Measurements from ENCODE around the gene SELPLG.

The SELPLG gene

GRCh38 chr12:108607981-108608600, 25.6 kb downstream of the SELPLG start:
- no peak overlapping the region for H3K4me3 ChIP-seq (ENCODE audit: low read depth, low read length)
- no peak for TF ChIP-seq CTCF (IDR thresholded peaks at IDR 0.05; ENCODE audit: control insufficient read depth, extremely low read depth, insufficient read depth)
- no peak for DNase-seq (ENCODE audit: low read depth)

GRCh38 chr12:108606492-108606891, 27.2 kb downstream of the SELPLG start:
- no peak overlapping the region for H3K4me3 ChIP-seq (ENCODE audit: low read depth, low read length)
- DNase-seq (ENCODE audit: low read depth), result no peak
- no peak for TF ChIP-seq CTCF (IDR thresholded peaks at IDR 0.05; ENCODE audit: control insufficient read depth, extremely low read depth, insufficient read depth)

- no peak for TF ChIP-seq CTCF (IDR thresholded peaks at IDR 0.05; ENCODE audit: control insufficient read depth, extremely low read depth, insufficient read depth)
Measured at GRCh38 chr12:108605690-108606406, 27.8 kb downstream of the SELPLG start.

DNA sequence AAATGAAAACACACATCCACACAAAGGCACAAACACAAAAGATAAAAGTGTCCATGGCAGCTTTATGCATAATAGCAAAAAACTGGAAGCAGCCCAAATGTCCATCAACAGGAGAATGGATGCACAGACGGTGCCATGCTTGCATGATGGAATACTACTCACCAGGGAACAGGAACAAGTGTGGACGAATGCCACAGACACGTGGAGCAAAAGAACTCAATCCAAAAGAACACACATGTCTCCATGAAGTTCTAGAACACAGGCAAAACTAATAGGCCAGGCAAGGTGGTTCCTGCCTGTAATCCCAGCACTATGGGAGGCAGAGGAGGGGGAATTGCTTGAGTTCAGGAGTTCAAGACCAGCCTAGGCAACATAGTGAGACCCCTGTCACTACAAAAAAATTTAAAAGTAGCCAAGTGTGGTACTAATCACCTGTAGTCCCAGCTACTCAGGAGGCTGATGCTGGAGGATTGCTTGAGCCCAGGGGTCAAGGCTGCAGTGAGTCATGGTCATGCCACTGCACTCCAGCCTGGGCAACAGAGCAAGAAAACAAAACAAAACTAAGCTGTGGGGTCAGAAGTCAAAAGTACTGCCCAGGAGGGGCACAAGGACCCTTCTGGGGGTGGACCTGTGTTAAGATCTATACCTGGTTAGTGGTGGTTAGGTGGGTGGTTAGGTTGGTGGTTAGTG, 28.5 kb downstream of the SELPLG start:
- H3K4me3 ChIP-seq (ENCODE audit: low read depth, low read length), result no peak overlapping the region
- TF ChIP-seq CTCF (IDR thresholded peaks at IDR 0.05; ENCODE audit: control insufficient read depth, extremely low read depth, insufficient read depth), result no peak
- DNase-seq (ENCODE audit: low read depth), result no peak

More at GRCh38 chr12:108605690-108606406, 27.8 kb downstream of the SELPLG start:
- H3K4me3 ChIP-seq (ENCODE audit: low read depth, low read length), result no peak overlapping the region
- no peak for DNase-seq (ENCODE audit: low read depth)

DNA sequence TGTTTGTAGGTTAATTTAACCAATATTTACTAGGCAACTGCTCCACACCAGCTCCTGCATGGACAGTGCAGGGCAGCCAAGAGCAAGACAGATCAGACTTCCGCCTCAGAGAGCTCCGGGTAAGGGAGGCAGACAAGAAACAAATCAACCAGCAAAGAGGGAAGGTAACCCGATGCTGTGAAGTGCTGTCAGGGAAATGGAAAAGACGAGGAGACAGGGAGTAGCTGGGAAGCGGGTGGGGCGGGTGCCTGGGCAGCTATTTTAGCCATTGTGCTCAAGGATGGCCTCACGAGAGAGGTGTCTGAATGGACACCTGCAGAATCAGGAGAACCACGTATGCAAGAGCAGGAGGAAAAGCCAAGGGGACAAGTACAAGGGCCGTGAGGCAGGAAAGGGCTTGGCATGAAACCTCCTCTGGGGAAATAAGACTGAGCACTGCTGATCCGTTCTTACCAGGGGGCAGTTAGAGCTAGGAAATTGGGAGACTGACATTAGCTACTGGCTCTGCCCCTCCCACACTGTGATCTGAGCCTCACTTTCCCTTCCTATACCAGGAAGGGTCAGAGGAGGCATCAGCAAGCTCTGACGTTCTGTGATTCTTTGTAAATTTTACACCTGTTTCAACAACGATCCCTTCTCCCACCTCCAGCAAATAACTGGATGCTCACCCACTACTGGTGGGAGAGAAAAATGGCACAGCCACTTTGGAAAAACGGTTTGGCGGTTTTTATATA, 29.3 kb downstream of the SELPLG start:
- no peak overlapping the region for H3K4me3 ChIP-seq (ENCODE audit: low read depth, low read length)
- TF ChIP-seq CTCF (IDR thresholded peaks at IDR 0.05; ENCODE audit: control insufficient read depth, extremely low read depth, insufficient read depth), result no peak
- DNase-seq (ENCODE audit: low read depth), result no peak

DNA sequence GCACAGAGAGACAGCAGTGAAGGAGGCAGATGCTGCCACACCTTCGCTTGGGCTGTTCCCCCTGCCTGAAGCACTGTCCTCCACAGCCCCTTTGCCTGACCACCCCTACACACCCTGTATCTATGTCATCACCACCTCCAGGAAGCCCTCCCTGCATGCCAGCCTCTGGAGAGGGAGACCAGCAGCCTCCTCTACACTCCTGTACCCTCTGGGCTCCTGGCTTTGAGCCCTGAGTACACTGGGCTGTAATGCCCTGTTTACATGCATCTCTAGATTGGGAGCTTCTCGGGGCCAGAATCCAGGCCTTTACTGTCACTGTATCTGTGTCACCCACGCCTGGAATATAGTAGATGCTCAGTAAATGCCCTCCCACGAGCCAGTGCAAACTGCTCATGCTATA, 30.0 kb downstream of the SELPLG start:
- no peak for DNase-seq (ENCODE audit: low read depth)
- no peak overlapping the region for H3K4me3 ChIP-seq (ENCODE audit: low read depth, low read length)
- TF ChIP-seq CTCF (IDR thresholded peaks at IDR 0.05; ENCODE audit: control insufficient read depth, extremely low read depth, insufficient read depth), result no peak
